Camera-type eye (tissue), 1 donor: ENCODE results near the gene TMEM95. TPM values are rescaled to one million over a fixed set of nuclear protein-coding genes. Genes with fewer than 3 reads are reported as not detected.

Experiments
- total RNA-seq: library from RNA; depleted of rRNA; stranded (reverse); fragments of >200 nt; gene quantifications from one replicate; pipeline ENCODE4 v1.2.3, GENCODE V29; 2014

The TMEM95 gene, protein sequence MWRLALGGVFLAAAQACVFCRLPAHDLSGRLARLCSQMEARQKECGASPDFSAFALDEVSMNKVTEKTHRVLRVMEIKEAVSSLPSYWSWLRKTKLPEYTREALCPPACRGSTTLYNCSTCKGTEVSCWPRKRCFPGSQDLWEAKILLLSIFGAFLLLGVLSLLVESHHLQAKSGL
- not detected for total RNA-seq

DNA sequence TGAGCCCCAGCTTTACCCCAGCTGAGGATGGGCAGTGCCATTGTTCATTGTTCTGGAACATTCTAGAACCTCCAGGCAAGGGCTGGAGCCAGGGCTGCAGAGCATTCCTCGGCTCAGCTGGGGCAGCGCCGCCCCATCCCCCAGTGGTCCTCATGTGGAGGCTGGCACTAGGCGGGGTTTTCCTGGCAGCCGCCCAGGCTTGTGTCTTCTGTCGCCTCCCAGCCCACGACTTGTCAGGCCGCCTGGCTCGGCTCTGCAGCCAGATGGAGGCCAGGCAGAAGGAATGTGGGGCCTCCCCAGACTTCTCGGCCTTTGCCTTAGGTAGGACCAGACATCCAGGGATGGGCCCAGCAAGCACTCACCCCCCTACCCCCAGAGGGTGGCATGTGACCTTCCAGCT lies at the start of gene TMEM95:
TMEM95 (plus strand) TSS at position 104 of the 400 bp plus-strand sequence; CDS start at position 153, 49 bp downstream.

DNA sequence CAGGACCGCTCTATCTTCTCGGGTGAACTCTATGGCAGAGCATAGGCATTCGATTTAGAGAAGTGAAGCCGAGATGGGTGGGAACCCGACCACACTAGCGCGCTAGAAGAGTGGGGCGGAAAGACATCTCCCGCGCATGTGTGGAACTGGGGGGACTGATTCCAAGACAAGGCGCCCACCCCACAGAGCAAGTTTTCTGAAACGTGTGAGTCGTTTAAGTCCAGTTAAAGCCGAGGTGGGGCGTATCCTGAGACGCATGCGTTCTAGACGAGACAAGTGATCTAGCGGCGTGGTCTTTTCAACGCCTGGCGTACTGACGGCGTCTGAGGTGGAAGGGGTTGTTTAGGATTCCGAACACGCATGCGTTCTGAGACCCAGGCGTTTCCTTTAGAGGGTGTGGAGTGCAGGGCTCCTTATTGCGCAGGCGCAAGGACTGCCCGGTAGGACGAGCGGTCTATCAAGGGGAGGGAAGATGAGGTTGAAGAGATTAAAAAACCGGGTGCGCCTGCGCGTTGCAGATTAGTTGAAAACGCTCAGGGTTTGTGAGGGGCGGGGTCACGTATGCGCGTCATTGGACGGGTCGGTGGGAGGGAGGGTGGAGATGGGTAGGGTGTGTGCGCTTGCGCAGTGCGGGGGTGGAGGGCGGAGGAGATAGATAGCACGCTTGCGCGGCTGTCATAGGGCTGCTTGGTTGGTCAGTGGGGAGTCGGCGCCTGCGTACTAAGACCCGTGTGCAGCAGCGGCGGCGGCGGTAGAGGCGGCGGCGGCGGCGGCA lies 47.9 kb upstream of the TMEM95 start, which contains the start of gene EIF5A:
EIF5A (plus strand) TSS at position 718 of the 775 bp plus-strand sequence. CDS start 2,008 bp downstream, outside the sequence.

DNA sequence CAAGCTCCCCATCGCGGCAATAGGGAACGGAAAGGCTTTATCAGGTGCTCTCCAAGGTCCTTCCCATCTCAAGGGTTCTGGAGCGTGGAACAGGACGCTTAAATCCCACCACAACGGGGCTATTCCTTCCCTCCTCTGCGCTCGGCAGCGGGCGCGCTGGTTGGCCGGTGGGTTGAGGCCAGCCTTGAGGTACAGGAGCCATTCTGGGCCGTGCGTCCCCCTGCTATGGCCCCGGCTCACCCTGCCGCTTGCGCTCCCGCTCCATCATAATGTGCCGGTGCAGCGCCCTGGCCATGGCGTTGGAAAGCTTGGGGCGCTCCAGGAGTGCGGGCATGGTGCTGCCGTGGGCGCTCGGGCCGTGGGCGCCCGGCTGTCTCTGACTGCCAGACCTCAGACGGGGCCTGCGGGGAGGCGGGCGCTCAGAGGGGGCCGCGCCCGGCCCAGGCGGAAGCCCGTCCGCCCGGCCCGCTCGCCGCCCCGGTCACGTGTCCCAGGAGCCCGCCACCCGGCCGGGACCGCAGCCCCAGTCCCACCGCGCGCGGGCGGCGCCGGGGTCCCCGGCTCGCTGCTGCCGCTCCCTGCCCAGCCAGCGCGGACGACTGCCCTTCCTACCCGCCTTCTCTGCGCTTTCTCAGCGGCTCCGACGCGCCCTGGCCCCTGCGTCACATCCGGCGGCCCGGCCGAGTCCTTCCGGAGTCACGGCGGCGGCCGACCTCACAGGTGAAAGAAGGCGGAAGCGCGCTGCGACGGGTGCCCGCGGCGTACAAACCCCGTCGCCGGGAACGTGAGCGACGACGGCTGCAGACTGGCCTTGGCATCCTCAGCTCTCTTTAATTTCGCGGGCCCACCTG lies 40.0 kb upstream of the TMEM95 start, which contains the start of gene GPS2:
GPS2 (minus strand) TSS at position 642 of the 851 bp plus-strand sequence; CDS start at position 334, 308 bp downstream.

DNA sequence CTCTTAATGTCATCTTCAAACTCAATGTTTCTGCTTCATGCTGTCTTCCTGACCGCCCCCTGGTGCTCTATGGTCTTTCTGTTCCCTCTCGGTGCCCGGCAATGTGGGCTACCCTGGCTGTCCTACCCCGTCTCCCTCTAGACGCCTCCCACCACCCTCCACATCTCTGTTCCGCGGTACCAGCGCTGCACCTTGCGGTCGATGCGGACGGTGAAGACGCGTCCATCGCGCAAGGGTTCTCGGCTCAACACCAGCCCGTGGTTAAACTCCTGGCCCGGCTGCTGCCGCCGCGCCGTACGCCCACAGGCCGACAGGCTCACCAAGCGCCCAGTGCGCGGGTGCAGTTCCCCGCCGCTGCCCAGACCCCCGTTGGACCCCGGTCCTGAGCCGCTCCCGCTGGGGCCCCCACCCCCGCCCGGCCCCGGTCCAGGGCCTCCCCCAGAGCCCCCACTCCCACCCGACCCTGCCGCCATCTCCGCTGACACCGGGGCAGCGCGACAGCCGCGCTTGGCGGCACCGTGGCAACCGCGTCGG lies 26.0 kb upstream of the TMEM95 start, which contains the start of gene NEURL4:
NEURL4 (minus strand) TSS at position 496 of the 534 bp plus-strand sequence; CDS start at position 473, 23 bp downstream.

DNA sequence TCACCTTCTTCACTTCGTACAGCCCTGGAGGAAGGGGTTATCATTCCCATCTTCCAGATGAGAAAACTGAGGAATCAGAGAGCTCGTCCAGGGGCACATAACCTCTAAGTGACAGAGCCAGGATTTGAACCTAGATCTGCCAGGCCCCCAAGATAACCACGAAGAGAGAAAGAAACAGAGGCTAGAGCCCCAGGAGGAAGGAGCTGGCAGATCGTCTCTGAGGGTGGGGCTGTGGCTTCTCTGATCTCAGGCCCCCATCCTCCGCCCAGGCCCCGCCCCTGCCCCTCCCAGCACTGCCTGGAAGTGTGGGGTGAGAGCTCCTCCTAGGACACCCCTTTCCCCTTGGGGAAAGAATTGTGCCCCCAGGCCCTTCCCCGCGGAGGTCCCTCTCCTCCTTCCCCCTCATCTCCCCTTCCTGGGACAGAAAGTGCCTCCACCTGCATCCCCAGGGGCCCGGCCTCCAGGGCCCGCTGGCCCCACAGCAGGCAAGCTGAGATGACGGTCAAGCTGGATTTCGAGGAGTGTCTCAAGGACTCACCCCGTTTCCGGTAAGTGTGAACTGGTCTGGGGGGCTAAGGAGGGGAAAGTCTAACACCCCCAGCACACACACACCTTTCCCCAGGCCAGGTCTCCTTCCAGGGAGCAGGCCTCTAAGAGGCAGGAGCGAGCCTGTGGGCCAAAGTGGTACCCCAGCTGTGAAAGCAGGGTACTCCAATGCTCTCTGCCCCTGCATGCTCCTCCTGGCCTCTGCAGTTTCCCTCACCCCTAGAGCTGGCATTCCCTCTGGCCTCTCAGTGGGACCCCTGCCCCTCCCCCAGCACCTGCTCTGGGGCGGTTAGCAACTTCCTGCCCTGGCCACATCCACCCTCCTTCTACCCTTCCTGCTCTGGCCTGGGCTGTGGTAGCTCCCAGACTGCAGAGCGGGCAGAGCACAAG lies 18.4 kb upstream of the TMEM95 start, which contains the start of gene ACAP1:
ACAP1 (plus strand) TSS at position 290 of the 936 bp plus-strand sequence; CDS start at position 496, 206 bp downstream.

DNA sequence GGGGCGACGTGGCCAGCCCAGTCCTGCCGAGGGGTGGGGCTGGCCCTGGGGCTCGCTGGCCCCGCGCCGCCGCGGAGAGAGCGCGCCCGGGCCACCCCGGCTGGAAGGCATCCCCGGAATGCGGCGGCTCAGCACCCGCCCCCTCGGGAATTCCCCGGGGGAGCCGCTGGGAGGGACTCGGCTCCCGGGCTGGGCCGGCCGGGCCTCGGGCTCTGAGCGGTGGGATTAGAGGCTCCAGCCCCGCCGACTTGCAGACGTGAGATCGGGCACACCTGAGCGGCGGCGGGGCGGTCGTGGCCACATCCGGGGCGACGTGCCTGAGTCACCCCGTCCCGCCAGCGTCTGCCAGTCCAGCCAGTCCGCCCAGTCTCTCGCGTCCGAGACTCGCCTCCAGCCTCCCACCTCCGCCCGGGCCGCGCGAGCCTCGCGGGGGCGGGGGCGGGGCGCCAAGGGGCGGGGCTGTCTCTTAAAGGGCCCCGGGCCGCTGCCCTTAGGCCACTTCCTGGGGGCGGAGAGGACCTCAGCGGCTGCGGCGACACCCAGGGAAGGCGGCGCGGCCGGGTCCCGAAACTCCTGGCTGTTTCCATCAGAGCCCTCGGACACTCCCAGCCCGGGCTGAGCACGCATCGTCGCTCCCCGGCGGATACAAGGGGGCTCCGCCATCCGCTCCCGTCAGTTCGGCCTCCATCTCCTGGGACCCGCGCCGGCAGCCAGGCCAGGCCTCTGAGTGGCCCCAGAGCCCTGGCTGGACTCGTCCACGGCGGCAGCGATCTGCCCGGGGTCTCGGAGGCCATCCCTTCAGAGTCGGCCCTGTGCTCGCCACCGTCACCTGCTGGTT lies 3.1 kb upstream of the TMEM95 start, which contains the start of gene KCTD11:
KCTD11 (plus strand) TSS at position 498 of the 838 bp plus-strand sequence.

DNA sequence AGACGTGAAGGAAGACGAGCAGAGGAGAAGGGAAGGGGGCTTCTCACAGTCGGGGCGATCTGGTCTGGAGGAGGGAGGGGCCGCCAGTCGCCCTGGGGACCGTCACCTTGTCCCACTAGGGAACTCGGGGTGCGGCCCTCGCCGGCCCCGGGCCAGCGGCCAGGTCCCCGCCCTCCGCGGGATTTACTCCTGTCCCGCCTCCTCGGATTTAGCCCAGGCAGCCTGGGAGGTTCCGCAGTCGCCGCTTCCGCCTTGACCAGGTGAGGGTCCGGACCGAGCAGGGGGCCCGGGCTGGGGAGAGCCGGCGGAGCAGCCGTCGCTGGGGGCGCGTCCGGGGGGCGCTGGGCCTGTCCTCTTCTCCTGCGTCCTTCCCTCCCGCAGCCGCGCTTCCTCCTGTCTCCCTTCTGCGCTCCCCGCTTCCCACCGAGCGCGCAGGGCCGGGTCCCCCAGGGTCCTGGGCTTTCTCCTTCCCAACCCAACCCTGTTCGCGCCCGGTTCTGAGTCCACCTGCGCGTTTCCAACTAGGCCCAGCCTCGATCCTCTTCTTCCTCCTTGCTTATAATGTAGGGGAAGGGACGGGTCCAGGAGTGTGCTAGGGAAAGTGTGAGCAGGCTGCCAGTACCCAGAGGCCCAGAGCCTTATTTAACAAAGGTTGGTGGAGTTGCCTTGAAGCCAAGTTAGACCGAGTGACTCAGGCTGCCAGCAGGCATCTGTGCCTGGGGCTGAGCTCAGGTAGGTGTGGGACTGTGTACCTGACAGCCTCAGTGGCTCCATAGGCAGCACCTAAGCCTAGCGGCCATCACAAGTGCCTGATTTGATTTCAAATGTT lies 26.1 kb downstream of the TMEM95 start, which contains the start of gene TNK1:
TNK1 (plus strand) TSS at position 235 of the 829 bp plus-strand sequence. CDS start 1,838 bp downstream, outside the sequence.

DNA sequence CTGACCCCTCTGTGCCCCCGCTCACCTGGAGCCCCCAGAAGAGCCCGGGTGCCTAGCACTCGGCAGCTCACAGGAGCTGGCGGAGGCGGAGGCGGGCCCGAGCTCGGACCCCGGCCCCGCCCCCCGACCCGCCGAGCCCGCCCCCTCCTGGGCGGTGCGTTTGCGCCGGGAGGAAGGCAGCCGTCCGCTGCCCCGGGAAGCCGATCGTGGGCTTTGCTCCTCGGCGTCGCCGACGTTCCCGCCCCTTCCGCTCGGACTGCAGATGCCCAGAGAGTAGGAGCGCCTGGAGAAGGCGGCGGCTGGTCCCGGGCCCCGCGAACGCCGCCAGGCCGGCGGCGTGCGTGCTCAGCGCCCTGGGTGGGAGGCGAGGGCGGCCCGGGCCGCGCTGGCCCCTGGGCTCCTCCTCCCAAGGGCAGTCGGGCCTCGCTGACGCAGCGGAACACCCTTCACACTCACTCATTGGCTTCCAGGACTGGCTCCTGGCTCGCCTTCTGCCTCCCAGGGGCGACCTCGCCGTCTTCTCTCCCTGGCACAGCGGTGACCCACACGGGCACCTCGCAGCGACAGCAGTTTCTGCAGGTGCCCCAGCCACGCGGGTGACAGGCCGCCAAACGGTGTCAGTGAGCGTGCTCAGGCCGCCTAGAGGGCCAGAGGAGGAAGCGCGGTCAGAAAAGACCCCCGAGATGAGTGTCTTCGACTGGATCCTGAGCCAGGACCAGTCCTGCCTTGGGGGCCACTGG lies 39.7 kb downstream of the TMEM95 start, which contains the start of gene PLSCR3:
PLSCR3 (minus strand) TSS at position 74 of the 740 bp plus-strand sequence. CDS start 415 bp downstream, outside the sequence.

DNA sequence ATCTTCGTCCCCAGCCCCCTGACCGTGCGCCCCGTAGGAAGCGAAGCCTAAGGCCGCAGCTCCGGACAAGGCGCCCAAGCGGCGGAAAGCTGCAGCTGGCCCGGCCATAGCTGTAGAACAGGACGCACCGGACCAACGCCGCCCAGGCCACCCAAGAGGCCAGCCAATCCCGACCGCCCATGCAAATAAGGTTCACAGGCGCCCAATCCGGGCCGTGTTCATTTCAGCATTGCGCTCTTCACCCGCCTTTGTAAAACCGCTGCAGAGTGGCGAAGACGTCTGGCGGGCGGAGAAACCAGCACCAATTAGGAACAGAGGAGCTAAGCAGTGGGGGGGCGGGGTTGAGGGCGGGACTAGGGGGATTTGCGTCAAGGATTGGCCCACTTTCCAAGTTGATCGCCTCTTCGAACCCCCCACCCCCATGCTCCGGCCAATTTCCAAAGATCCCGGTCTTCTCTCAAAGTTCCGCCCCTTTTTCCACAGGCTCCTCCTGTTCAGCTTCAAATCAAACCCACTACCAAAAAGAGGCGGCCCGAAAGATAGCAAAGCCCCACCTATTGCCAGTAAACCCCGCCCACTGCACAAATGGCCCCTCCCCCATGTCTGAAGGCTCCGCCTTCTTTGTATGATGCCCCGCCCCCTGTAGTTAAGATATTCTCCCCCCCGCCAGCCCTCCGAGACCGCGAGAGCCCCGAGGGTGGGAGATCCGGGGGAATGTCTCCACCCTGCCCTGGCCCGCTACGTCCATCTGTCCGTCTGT lies 49.2 kb downstream of the TMEM95 start, which contains the start of gene TMEM256:
TMEM256 (minus strand) TSS at position 121 of the 760 bp plus-strand sequence; CDS start at position 108, 13 bp downstream.

Other genes starting within 250 kb of the TMEM95 start
- gene ASGR2, start 240.3 kb upstream of the TMEM95 start, total RNA-seq: 0.33 TPM
- gene ASGR1, start 175.8 kb upstream of the TMEM95 start, total RNA-seq: 5.7 TPM
- 194 TPM for gene DLG4, start 135.3 kb upstream of the TMEM95 start, total RNA-seq
- gene ACADVL, start 135.2 kb upstream of the TMEM95 start, total RNA-seq: 281 TPM
- gene DVL2, start 120.6 kb upstream of the TMEM95 start, total RNA-seq: 103 TPM
- 27.5 TPM for gene PHF23, start 115.7 kb upstream of the TMEM95 start, total RNA-seq
- 310 TPM for gene GABARAP, start 112.7 kb upstream of the TMEM95 start, total RNA-seq
- gene CTDNEP1, start 103.4 kb upstream of the TMEM95 start, total RNA-seq: 74.5 TPM
- gene ELP5, start 102.9 kb upstream of the TMEM95 start, total RNA-seq: 39.5 TPM
- gene CLDN7, start 92.7 kb upstream of the TMEM95 start, total RNA-seq: 14.3 TPM
- 5.4 TPM for gene SLC2A4, start 73.4 kb upstream of the TMEM95 start, total RNA-seq
- 1.3 TPM for gene YBX2, start 60.5 kb upstream of the TMEM95 start, total RNA-seq
- 138 TPM for gene EIF5A, start 47.5 kb upstream of the TMEM95 start, total RNA-seq
- gene GPS2, start 39.8 kb upstream of the TMEM95 start, total RNA-seq: 43.4 TPM
- gene NEURL4, start 25.8 kb upstream of the TMEM95 start, total RNA-seq: 38.8 TPM
- 6.2 TPM for gene ACAP1, start 18.6 kb upstream of the TMEM95 start, total RNA-seq
- gene KCTD11, start 3.0 kb upstream of the TMEM95 start, total RNA-seq: 4.5 TPM
- 2.4 TPM for gene TNK1, start 25.9 kb downstream of the TMEM95 start, total RNA-seq
- gene PLSCR3, start 39.4 kb downstream of the TMEM95 start, total RNA-seq: 12.8 TPM
- 27.9 TPM for gene TMEM256, start 48.9 kb downstream of the TMEM95 start, total RNA-seq
- 36.2 TPM for gene NLGN2, start 52.7 kb downstream of the TMEM95 start, total RNA-seq
- not detected for gene SPEM1, start 65.2 kb downstream of the TMEM95 start, total RNA-seq
- gene SPEM2, start 70.5 kb downstream of the TMEM95 start, total RNA-seq: not detected
- gene SPEM3, start 73.7 kb downstream of the TMEM95 start, total RNA-seq: not detected
- 1.0 TPM for gene TMEM102, start 80.3 kb downstream of the TMEM95 start, total RNA-seq
- gene FGF11, start 84.4 kb downstream of the TMEM95 start, total RNA-seq: 7.1 TPM
- 17.8 TPM for gene CHRNB1, start 89.9 kb downstream of the TMEM95 start, total RNA-seq
- gene ZBTB4, start 124.5 kb downstream of the TMEM95 start, total RNA-seq: 35.8 TPM
- gene SLC35G6, start 126.3 kb downstream of the TMEM95 start, total RNA-seq: not detected
- gene POLR2A, start 129.2 kb downstream of the TMEM95 start, total RNA-seq: 114 TPM
- gene TNFSF12, start 193.9 kb downstream of the TMEM95 start, total RNA-seq: 16.2 TPM
- gene TNFSF13, start 203.6 kb downstream of the TMEM95 start, total RNA-seq: 7.6 TPM
- 54.2 TPM for gene SENP3, start 206.8 kb downstream of the TMEM95 start, total RNA-seq
- gene CD68, start 224.5 kb downstream of the TMEM95 start, total RNA-seq: 5.9 TPM
- gene MPDU1, start 228.7 kb downstream of the TMEM95 start, total RNA-seq: 68.1 TPM
- gene SOX15, start 234.9 kb downstream of the TMEM95 start, total RNA-seq: 3.2 TPM